ENCODE measurements around the gene PLEKHA7. TPM values are rescaled to one million over a fixed set of nuclear protein-coding genes. Genes with fewer than 3 reads are reported as not detected.

The PLEKHA7 gene
- total and polyA plus RNA-seq, 7 donors = 0.74 to 2.6 (median 1.2) TPM

DNA sequence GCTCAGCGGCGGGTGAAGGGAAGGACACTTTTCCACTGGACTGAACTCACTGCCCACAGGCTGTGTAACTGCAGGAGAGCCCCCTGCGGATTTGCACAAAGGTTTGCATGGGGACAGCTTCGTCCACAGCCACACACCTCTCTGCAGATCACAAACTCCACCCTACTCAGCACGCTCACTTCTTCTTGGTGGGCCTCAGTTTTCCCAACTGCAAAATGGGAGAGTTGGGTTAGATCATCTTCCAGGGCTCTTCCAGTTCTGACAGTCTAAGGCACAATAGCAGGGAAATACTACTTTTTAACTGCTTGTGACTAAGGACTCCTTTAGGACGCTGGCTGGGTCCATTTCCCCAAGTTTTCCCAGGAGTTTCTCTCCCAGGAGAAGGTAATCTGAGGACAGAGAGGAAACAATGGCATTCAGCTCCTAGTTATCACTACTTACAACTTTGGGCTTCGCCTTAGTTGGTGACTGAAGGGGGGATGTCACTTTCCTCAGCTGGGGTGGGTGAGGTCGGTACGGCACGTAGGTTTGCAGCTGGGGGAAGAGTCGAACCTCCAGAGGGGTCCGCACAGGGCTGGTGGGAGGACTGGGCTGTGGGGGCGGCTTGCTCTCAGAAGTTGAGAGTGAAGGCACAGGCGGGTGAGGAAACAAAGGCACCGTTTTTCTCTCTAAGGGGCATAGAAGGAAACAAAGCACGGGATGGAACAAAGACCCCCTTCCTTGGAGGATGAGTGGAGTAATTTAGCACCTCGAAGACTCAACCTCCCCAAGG is 220.0 kb downstream of the PLEKHA7 start:
- no peaks in the 10 kb centered on the region for H3K36me3 ChIP-seq (ENCODE audit: insufficient read depth in 1 of 2, low read depth in 1 of 2)
- DNase-seq (no peak), ATAC-seq (no peak)
- no peak overlapping the region for H3K27ac ChIP-seq
- WGBS, 3 donors = 89 to 93% (median 93%) methylated on average over 17 of the region's 17 CpGs
- no peak overlapping the region for H3K4me3 ChIP-seq
- no peaks in the 10 kb centered on the region for H3K9me3 ChIP-seq
- intact Hi-C loops (cut with DNase I) = no loop called here
- peaks cover 3% of the 10 kb centered on the region for H3K4me1 ChIP-seq
- TF ChIP-seq, protein P1, sequence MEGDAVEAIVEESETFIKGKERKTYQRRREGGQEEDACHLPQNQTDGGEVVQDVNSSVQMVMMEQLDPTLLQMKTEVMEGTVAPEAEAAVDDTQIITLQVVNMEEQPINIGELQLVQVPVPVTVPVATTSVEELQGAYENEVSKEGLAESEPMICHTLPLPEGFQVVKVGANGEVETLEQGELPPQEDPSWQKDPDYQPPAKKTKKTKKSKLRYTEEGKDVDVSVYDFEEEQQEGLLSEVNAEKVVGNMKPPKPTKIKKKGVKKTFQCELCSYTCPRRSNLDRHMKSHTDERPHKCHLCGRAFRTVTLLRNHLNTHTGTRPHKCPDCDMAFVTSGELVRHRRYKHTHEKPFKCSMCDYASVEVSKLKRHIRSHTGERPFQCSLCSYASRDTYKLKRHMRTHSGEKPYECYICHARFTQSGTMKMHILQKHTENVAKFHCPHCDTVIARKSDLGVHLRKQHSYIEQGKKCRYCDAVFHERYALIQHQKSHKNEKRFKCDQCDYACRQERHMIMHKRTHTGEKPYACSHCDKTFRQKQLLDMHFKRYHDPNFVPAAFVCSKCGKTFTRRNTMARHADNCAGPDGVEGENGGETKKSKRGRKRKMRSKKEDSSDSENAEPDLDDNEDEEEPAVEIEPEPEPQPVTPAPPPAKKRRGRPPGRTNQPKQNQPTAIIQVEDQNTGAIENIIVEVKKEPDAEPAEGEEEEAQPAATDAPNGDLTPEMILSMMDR (IDR thresholded peaks at IDR 0.05) = no peak
- H3K27me3 ChIP-seq (ENCODE audit: insufficient read depth in 3 of 3, low read length in 2 of 3) = no peaks in the 10 kb centered on the region

DNA sequence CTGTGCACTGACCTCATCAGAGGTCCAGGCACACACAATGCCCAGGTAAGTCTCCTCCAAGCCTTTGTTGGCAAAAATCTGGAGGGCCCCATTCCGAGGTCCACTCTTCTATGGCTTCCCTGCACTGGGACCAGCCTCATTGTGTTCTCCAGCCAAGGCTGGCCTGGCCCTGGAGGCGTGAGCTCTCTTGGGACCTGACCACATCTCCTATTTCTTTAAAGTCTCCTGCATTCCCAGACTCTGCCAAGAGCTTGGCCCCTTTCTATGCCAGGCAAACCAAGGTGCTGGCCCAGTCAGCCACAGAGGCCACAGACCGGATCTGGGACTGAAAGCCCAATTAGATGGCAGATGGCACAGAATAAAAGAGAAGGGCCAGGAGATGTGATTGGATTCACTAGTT is 220.7 kb downstream of the PLEKHA7 start:
- DNase-seq (no peak), ATAC-seq (no peak)
- 40 to 61% (median 43%) methylated on average over 3 of the region's 3 CpGs for WGBS, 3 donors
- Histone ChIP-seq H3K4me3 (no peak overlapping the region), H3K4me1 (peaks cover 3% of the 10 kb centered on the region), H3K9me3 (no peaks in the 10 kb centered on the region), H3K36me3 (ENCODE audit: insufficient read depth in 1 of 2, low read depth in 1 of 2) (no peaks in the 10 kb centered on the region), H3K27me3 (ENCODE audit: insufficient read depth in 3 of 3, low read length in 2 of 3) (no peaks in the 10 kb centered on the region), H3K27ac (no peak overlapping the region)
- intact Hi-C loops (cut with DNase I) = no loop called here
- TF ChIP-seq, protein P1 (IDR thresholded peaks at IDR 0.05) = no peak

DNA sequence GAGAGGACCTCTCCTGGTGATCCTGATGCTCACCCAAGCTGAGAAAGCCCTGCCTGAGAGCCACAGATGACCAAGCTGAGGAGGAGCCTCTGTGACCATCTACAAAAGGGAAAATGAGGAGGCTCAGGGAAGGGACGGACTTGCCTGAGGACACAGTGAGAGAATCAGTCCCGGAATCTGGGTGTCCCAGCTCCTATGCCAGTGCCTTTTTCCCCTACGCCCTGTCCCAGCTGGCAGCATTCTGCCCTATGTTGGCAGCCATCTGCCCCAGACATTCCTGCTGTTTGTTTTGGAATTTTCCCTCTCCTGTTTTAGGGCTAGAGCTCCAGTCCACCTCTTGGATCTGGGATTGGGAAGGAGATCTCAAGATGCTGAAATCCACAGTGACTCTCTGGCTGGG is 221.2 kb downstream of the PLEKHA7 start:
- Histone ChIP-seq H3K4me1 (peaks cover 6% of the 10 kb centered on the region), H3K9me3 (no peaks in the 10 kb centered on the region), H3K36me3 (ENCODE audit: insufficient read depth in 1 of 2, low read depth in 1 of 2) (no peaks in the 10 kb centered on the region), H3K4me3 (no peak overlapping the region), H3K27me3 (ENCODE audit: insufficient read depth in 3 of 3, low read length in 2 of 3) (no peaks in the 10 kb centered on the region), H3K27ac (no peak overlapping the region)
- WGBS, 3 donors = 46 to 67% (median 52%) methylated on average over 3 of the region's 3 CpGs
- ATAC-seq = no peak
- DNase-seq = no peak
- TF ChIP-seq, protein P1 (IDR thresholded peaks at IDR 0.05) = no peak
- intact Hi-C loops (cut with DNase I) = no loop called here

DNA sequence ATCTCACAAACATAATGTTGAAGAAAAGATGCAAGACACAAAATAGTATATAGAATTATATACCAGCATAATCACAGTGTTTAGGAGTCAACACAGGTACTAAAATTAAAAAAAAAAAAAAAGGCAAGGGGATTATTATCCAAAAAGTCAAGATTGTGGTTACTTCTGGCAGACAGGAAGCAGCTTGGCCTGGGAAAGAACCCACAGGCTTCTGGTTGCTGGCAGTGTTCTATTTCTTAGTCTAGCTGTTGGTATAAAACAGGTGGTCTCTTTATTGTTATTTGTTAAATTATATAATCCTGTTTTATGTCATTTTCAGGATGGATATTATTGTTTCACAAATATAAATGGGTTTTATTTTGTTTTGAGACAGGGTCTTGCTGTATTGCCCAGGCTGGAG is 221.8 kb downstream of the PLEKHA7 start:
- H3K36me3 ChIP-seq (ENCODE audit: insufficient read depth in 1 of 2, low read depth in 1 of 2) = no peaks in the 10 kb centered on the region
- peaks cover 6% of the 10 kb centered on the region for H3K4me1 ChIP-seq
- H3K4me3 ChIP-seq = no peak overlapping the region
- no peak overlapping the region for H3K27ac ChIP-seq
- H3K9me3 ChIP-seq = no peaks in the 10 kb centered on the region
- DNase-seq = no peak
- no peaks in the 10 kb centered on the region for H3K27me3 ChIP-seq (ENCODE audit: insufficient read depth in 3 of 3, low read length in 2 of 3)
- intact Hi-C loops (cut with DNase I) = no loop called here
- TF ChIP-seq, protein P1 (IDR thresholded peaks at IDR 0.05) = no peak
- ATAC-seq = no peak
